ENCODE measurements around the gene IGFN1. TPM values are rescaled to one million over a fixed set of nuclear protein-coding genes. Genes with fewer than 3 reads are reported as not detected.

The IGFN1 gene
- total and polyA plus RNA-seq, 10 of the 15 experiments (the other 5 are each of a cell fraction or from before 2014, with no cell fraction given), result not detected

GRCh38 chr1:201191653-201192260 lies 1.1 kb downstream of the IGFN1 start (continued):
- no peak for TF ChIP-seq ATF2 (IDR thresholded peaks at IDR 0.05; ENCODE audit: low read length)

- WGBS (ENCODE audit: insufficient coverage, insufficient replicate concordance, low lambda C conversion rate, missing lambda C conversion rate), result 35% methylated on average over 3 of the region's 3 CpGs
- in situ Hi-C loops (cut with MboI), result no loop called here
- TF ChIP-seq RCOR1 (conservative IDR thresholded peaks at IDR 0.05; ENCODE audit: low read depth, low read length) (no peak), POLR2A (IDR thresholded peaks at IDR 0.05; ENCODE audit: low read depth, low read length) (no peak), MLLT1 (IDR thresholded peaks at IDR 0.05) (no peak), PKNOX1 (IDR thresholded peaks at IDR 0.05) (no peak), POLR2AphosphoS5 (IDR thresholded peaks at IDR 0.05; ENCODE audit: low read length) (no peak), CHD4 (IDR thresholded peaks at IDR 0.05) (no peak), NFYB (IDR thresholded peaks at IDR 0.05; ENCODE audit: insufficient read depth, low read depth, low read length) (no peak), ETV6 (conservative IDR thresholded peaks at IDR 0.05 in 1 of 2, IDR thresholded peaks at IDR 0.05 in 1 of 2; ENCODE audit: borderline replicate concordance in 1 of 2, low read depth in 1 of 2) (no peak), HDGF (IDR thresholded peaks at IDR 0.05) (no peak), NFIC (IDR thresholded peaks at IDR 0.05; ENCODE audit: low read depth, low read length) (no peak), POLR2AphosphoS2 (IDR thresholded peaks at IDR 0.05; ENCODE audit: low read depth, low read length) (no peak), ZBTB11 (CRISPR knock-in tag; IDR thresholded peaks at IDR 0.05) (no peak)
Observed at GRCh38 chr1:201192261-201192788, 1.7 kb downstream of the IGFN1 start.

More at GRCh38 chr1:201192261-201192788, 1.7 kb downstream of the IGFN1 start:
- FAIRE-seq (no peak), DNase-seq (ENCODE audit: low read depth, low spot score) (no peak), ATAC-seq (no peak)
- no peaks in the 10 kb centered on the region for H3K9me3 ChIP-seq (replicated peaks; ENCODE audit: control insufficient read depth, insufficient read depth, low read length)
- H3K4me2 ChIP-seq (ENCODE audit: control insufficient read depth, insufficient read depth), result no peak overlapping the region
- H3K27me3 ChIP-seq (replicated peaks in 1 of 2; ENCODE audit: control insufficient read depth in 2 of 2, insufficient read depth in 2 of 2, low read length in 1 of 2), result peaks cover 0 to 7% of the 10 kb centered on the region in 2 experiments
- H3K9ac ChIP-seq (ENCODE audit: control insufficient read depth, insufficient read depth, low read length), result no peak overlapping the region
- ChIA-PET RAD21 (ENCODE audit: unreplicated experiment) (no interaction called here), POLR2A (no interaction called here), SMC1A (ENCODE audit: uncharacterized antibody, unreplicated experiment) (interaction anchor here (0.5 kb wide), 1 partner anchor 206 kb away, joined by 4 read pairs; no protein-coding TSS in a partner anchor), CTCF (no interaction called here)
- no peak overlapping the region for H3K27ac ChIP-seq (ENCODE audit: control insufficient read depth, insufficient read depth)
- H3K4me3 ChIP-seq, result no peak overlapping the region
- H3K4me1 ChIP-seq (ENCODE audit: control insufficient read depth, insufficient read depth, low read length), result no peaks in the 10 kb centered on the region
- no peak overlapping the region for H2AFZ ChIP-seq (ENCODE audit: control insufficient read depth, low read depth, low read length)
- no peaks in the 10 kb centered on the region for H3K79me2 ChIP-seq (ENCODE audit: control insufficient read depth, insufficient read depth, low read length)
- no peaks in the 10 kb centered on the region for H3K36me3 ChIP-seq (ENCODE audit: control insufficient read depth in 2 of 2, insufficient read depth in 2 of 2, low read length in 1 of 2)
- no peaks in the 10 kb centered on the region for H4K20me1 ChIP-seq (ENCODE audit: control insufficient read depth, insufficient read depth)
- no TSS peak for BruUV-seq (replicated peaks)
- intact Hi-C loops (cut with micrococcal nuclease; ENCODE audit: unreplicated experiment), result no loop called here

All from GM12878 (cell line).